ENCODE data around the gene SOX8.

SOX8 gene

GRCh38 chr16:1026057-1026783 is 44.6 kb downstream of the SOX8 start:
- DNase-seq (ENCODE audit: low read depth in 2 of 2) = no peak

GRCh38 chr16:1026784-1027500 is 45.4 kb downstream of the SOX8 start:
- DNase-seq (ENCODE audit: low read depth in 2 of 2) = no peak

- no peak for DNase-seq (ENCODE audit: low read depth in 2 of 2)
These were observed 45.9 kb downstream of the SOX8 start for GRCh38 chr16:1027501-1027815.

GRCh38 chr16:1028056-1028455 is 46.5 kb downstream of the SOX8 start:
- DNase-seq (ENCODE audit: low read depth in 2 of 2) = no peak

- DNase-seq (ENCODE audit: low read depth in 2 of 2) = no peak
These were observed 47.1 kb downstream of the SOX8 start for GRCh38 chr16:1028524-1029258.

GRCh38 chr16:1029259-1029545 is 47.6 kb downstream of the SOX8 start:
- no peak for DNase-seq (ENCODE audit: low read depth in 2 of 2)

GRCh38 chr16:1030473-1030901 is 48.9 kb downstream of the SOX8 start:
- no peak for DNase-seq (ENCODE audit: low read depth in 2 of 2)

- no peak for DNase-seq (ENCODE audit: low read depth in 2 of 2)
These were observed 50.1 kb downstream of the SOX8 start for GRCh38 chr16:1031666-1032065.

- no peak for DNase-seq (ENCODE audit: low read depth in 2 of 2)
These were observed 51.0 kb downstream of the SOX8 start for GRCh38 chr16:1032607-1033006.

- DNase-seq (ENCODE audit: low read depth in 2 of 2) = no peak
These were observed 51.6 kb downstream of the SOX8 start for GRCh38 chr16:1033128-1033679.

GRCh38 chr16:1034230-1035065 is 52.9 kb downstream of the SOX8 start:
- no peak for DNase-seq (ENCODE audit: low read depth in 2 of 2)

- DNase-seq (ENCODE audit: low read depth in 2 of 2) = no peak
These were observed 53.5 kb downstream of the SOX8 start for GRCh38 chr16:1035066-1035415.

- no peak for DNase-seq (ENCODE audit: low read depth in 2 of 2)
These were observed 54.6 kb downstream of the SOX8 start for GRCh38 chr16:1036166-1036565.

Measured in activated CD8-positive, alpha-beta memory T cell treated with anti-CD3 and anti-CD28 coated beads for 4 hours (primary cell).